Stomach (tissue), 4 donors: ENCODE data around the gene IQCM.

Experiments
- CTCF ChIP-seq, 7 experiments: fragments of 450-650 bp in 4 of 7; fragments of 200-600 bp in 3 of 7; sonication (generic) in 3 of 7; IDR thresholded peaks; one replicate each; pipeline ENCODE4 v1.5.1; 2016 to 2019; ENCODE audit warnings: antibody characterized with exemption in 7 of 7, control low read depth in 2 of 7, mild to moderate bottlenecking in 1 of 7
- POLR2A ChIP-seq, 4 donors: fragments of 450-650 bp; IDR thresholded peaks; one replicate each; pipeline ENCODE4 v1.6.1; 2016; ENCODE audit warnings: antibody characterized with exemption in 4 of 4, control low read depth in 2 of 4, mild to moderate bottlenecking in 1 of 4, moderate library complexity in 1 of 4

DNA sequence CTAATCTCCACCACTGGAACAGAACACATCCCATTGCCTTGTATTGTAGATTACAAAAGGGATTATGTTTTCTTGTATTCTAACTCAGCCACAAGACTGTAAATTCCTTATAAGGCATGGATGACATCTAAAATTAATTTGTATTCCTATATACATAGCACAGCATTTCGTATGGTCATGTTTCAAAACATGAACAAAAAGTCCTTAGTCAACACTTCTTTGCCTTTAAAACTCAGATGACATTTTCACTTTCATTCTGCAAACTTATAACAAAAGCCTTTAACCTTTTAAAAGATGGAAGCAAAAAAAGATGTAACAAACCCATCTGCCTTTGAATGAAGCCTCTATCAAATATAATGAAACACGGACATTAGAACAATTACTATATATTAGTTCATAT, 181.3 kb downstream of the IQCM start:
- TF ChIP-seq CTCF (IDR thresholded peaks at IDR 0.05) (no peak), POLR2A (IDR thresholded peaks at IDR 0.05) (no peak)
